Tibial nerve (tissue), 3 donors: ENCODE results near the gene GORASP2.

Source experiments
- CTCF ChIP-seq, 5 experiments: fragments of 200-600 bp in 3 of 5; fragments of 450-650 bp in 2 of 5; sonication (generic) in 3 of 5; IDR thresholded peaks; one replicate each; pipeline ENCODE4 v1.5.1; 2016 to 2019; ENCODE audit warnings: antibody characterized with exemption in 5 of 5, mild to moderate bottlenecking in 3 of 5, moderate library complexity in 2 of 5
- POLR2A ChIP-seq, 2 donors: fragments of 450-650 bp; IDR thresholded peaks; one replicate each; pipeline ENCODE4 v1.6.1; 2017; ENCODE audit warnings: antibody characterized with exemption in 2 of 2, mild to moderate bottlenecking in 2 of 2, moderate library complexity in 2 of 2

DNA sequence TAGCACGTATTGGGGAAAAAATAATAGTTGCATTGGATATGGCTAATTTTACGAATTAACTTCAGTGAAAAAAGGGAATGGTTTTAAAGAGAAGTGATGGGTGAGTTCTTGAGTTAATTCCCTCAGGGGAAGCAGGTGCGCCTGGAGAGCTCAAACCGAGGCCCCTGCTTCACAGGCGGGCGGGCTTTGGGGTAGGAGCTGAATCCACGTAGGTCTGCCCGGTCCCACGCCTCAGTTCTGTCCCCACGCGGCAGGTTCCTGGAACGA, 44.1 kb downstream of the GORASP2 start:
- no peak for TF ChIP-seq POLR2A (IDR thresholded peaks at IDR 0.05)
- TF ChIP-seq CTCF (IDR thresholded peaks at IDR 0.05), result no peak
